Fibroblast of skin of scalp (primary cell): ENCODE data around the gene SLC23A3.

Source experiments
- DNase-seq: peaks from one replicate; pipeline ENCODE4 v3.0.0-alpha.2; 2013

Gene SLC23A3

GRCh38 chr2:219140722-219141121 lies 29.1 kb downstream of the SLC23A3 start:
- DNase-seq: no peak

GRCh38 chr2:219133976-219134375 lies 35.9 kb downstream of the SLC23A3 start:
- DNase-seq: no peak

- no peak for DNase-seq
Observed at GRCh38 chr2:219131744-219132143, 38.1 kb downstream of the SLC23A3 start.

- DNase-seq: no peak
Observed at GRCh38 chr2:219131327-219131726, 38.5 kb downstream of the SLC23A3 start.

- no peak for DNase-seq
Observed at GRCh38 chr2:219129589-219129988, 40.2 kb downstream of the SLC23A3 start.

- DNase-seq: no peak
Observed at GRCh38 chr2:219128396-219128795, 41.4 kb downstream of the SLC23A3 start.

- no peak for DNase-seq
Observed at GRCh38 chr2:219127037-219127635, 42.7 kb downstream of the SLC23A3 start.

- no peak for DNase-seq
Observed at GRCh38 chr2:219126555-219126954, 43.3 kb downstream of the SLC23A3 start.

- no peak for DNase-seq
Observed at GRCh38 chr2:219125886-219126270, 44.0 kb downstream of the SLC23A3 start.

- peak; percentile 24 for DNase-seq
Observed at GRCh38 chr2:219125225-219125885, 44.5 kb downstream of the SLC23A3 start.

GRCh38 chr2:219124381-219125110 lies 45.3 kb downstream of the SLC23A3 start:
- no peak for DNase-seq

GRCh38 chr2:219123356-219124135 lies 46.3 kb downstream of the SLC23A3 start:
- no peak for DNase-seq

GRCh38 chr2:219122202-219122980 lies 47.4 kb downstream of the SLC23A3 start:
- no peak for DNase-seq

- no peak for DNase-seq
Observed at GRCh38 chr2:219120082-219120481, 49.7 kb downstream of the SLC23A3 start.

- DNase-seq: peak; percentile 48
Observed at GRCh38 chr2:219119422-219120043, 50.3 kb downstream of the SLC23A3 start.

- peak; percentile 10 for DNase-seq
Observed at GRCh38 chr2:219118504-219118903, 51.3 kb downstream of the SLC23A3 start.

- no peak for DNase-seq
Observed at GRCh38 chr2:219116776-219117646, 52.8 kb downstream of the SLC23A3 start.

- no peak for DNase-seq
Observed at GRCh38 chr2:219112651-219113338, 57.0 kb downstream of the SLC23A3 start.

GRCh38 chr2:219112062-219112406 lies 57.8 kb downstream of the SLC23A3 start:
- DNase-seq: no peak
